Central memory CD4-positive, alpha-beta T cell (primary cell): Measurements from ENCODE around the gene WDR36.

Source experiments
- DNase-seq: peaks from one replicate; pipeline ENCODE4 v3.0.0; 2022

The WDR36 gene

GRCh38 chr5:111106320-111106948 is 14.3 kb downstream of the WDR36 start:
- no peak for DNase-seq

GRCh38 chr5:111107371-111107770 is 15.2 kb downstream of the WDR36 start:
- no peak for DNase-seq

GRCh38 chr5:111111956-111112355 is 19.8 kb downstream of the WDR36 start:
- DNase-seq, result no peak

DNA sequence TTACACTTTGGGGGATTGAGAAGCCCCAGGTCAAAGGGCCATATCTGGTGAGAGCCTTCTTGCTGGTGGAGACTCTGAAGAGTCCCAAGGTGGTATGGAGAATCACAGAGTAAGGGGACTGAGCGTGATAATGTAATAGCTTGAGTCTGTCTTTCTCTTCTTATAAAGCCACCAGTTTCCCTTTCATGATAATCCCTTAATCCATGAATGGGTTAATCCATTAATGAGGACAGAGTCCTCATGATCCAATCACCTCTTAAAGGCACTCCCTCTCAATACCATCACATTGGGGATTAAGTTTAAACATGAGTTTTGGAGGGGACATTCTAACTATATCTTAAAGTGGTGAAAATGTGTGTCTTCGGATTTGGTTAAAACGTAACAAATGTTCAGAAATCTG is 21.5 kb downstream of the WDR36 start:
- DNase-seq, result no peak

DNA sequence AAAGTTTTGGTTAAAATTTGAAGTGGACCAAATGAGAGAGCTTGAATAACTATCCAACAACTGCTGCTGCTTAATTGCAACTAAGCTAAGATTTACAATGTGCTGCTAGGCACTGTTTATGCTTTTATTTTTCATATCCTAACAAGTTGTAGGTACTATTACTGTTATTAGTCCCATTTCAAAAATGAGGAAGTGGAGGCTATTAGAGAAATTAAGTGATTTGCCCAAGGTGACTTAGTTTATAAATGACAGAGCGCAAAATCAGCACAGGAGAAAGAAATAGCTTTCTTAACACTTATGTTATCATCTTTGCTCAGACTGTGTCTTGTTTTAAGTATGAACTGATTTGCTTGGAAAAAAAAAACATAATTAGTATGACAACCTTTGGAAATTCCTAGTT is 23.1 kb downstream of the WDR36 start:
- no peak for DNase-seq

DNA sequence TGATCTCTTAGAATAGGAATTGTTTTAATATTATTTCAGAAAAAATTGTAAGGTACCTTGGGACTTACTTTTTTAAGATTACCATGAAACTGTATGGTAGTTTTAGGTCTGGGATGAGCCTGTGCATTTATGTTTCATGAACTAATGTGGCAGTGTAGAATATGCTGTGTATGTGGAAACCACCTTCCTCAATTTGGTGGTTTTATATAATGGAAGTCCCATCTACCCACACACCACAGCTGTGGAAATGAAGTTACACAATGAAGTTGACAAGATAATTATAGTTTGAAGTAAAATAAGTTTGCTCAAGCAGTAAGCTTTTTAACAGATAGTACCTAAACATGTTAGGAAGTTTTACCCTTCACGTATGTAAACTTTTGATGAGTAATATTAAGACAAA is 24.4 kb downstream of the WDR36 start:
- DNase-seq, result no peak

- DNase-seq, result no peak
Measured at GRCh38 chr5:111117136-111117535, 25.0 kb downstream of the WDR36 start.

GRCh38 chr5:111119221-111119620 is 27.1 kb downstream of the WDR36 start:
- DNase-seq, result no peak

- no peak for DNase-seq
Measured at GRCh38 chr5:111119856-111120255, 27.7 kb downstream of the WDR36 start.

GRCh38 chr5:111120911-111121310 is 28.8 kb downstream of the WDR36 start:
- DNase-seq, result no peak

DNA sequence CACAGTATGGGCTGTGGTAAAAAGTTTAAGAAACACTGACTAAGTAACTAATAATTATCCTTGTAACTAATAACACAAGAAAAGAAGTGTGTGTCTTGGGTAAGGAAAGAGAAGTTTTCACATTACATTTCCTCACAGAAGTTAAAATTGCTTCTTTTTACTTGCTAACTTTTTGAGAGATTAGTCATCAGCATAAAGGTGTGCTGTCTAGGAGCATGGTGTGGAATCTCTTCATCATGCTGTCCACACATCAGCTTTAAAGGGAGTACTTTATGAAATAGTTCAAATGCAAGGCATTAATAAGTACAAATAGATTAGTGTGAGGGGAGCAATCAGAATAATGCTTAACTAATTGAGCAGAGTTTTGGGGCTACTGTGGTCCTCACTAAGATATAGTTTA is 29.8 kb downstream of the WDR36 start:
- no peak for DNase-seq

DNA sequence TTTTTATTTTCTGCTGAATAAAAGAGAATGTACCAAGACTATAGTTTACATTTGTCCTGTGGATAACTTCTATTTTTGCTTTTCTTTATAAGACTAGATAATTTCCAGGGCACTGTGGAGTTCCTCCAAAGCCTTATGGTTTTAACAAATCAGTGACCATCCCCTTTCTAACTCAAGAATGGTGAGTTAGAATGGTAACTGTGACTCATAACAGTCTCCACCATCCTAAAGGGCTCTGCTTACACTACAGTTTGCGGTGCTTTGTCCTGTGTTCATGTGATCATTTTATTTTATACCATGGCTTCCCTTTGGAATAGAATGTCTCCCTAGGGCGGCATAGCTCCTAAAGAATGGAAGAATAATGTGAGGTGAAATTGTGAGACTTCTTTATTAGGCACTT is 30.2 kb downstream of the WDR36 start:
- DNase-seq, result no peak

GRCh38 chr5:111124793-111125192 is 32.6 kb downstream of the WDR36 start:
- no peak for DNase-seq

DNA sequence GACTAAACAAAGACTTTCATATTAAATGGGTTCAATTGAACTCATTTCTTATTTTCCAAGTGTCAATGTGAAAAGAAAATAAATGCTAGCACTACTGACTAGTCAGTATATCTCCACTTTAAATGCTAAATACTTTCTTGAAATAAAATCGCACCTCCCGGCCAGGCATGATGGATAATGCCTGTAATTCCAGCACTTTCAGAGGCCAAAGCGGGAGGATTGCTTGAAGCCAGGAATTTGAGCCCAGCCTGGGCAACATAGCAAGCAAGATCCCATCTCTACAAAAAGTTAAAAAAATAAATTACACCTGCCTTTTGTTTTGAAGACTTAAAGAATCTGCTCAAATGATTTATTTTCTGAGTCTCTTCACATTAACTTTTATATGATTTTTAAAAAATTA is 34.7 kb downstream of the WDR36 start:
- no peak for DNase-seq

GRCh38 chr5:111127453-111128195 is 35.5 kb downstream of the WDR36 start:
- no peak for DNase-seq

DNA sequence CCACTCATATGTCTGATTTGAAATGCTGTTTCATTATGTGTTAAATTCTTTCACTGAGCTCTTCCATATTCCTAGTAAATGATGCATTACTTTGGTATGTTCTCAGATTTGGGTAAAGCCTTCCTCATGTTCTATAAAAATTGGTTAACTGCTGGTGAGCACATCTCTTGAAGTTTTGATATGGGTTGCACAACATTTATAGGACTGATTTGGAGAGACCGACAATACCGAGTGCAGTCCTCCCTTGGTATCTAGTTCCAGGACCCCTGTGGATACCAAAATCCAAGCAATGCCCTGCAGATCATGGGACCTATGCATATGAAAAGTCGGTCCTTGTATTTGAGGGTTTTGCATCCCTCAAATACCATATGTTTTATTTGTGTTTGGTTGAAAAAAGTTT is 37.8 kb downstream of the WDR36 start:
- DNase-seq, result no peak

DNA sequence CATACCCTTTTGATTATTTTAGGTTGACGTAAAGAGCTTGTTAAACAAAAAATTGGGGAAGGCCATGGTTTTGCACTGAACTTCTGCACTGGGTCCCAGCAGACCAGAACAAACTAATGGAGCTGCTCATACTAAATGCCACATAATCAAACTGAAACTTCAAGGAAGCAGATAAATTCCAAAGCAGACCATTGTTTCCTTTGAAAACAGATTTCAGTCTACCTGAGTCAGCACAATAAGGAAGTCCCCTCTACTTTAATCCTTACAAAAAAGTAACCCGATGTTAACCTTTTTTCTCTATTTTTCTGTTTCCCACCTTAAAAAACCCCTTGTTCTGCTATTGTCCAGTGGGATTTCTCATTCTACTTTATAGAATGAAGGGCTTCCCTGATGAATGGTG is 39.2 kb downstream of the WDR36 start:
- DNase-seq, result no peak

DNA sequence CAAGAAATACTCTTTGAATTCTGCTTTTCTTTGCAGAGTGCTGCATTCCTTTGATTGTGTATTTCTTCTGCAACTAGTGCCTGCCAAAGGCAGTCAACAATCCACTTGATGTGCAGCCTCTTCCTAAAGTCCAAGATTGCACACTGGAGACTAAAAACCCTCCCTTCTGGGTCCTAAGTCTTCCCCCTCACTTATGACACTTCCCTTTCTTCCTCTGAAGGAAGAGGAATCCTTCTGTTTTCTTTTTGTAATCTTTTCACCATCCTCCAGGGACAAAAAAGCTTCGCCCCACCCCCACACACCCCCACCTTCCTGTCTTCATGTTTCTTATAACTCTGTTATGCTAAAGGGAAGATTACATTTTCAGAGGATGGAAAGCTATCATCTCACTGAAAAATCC is 39.9 kb downstream of the WDR36 start:
- no peak for DNase-seq

DNA sequence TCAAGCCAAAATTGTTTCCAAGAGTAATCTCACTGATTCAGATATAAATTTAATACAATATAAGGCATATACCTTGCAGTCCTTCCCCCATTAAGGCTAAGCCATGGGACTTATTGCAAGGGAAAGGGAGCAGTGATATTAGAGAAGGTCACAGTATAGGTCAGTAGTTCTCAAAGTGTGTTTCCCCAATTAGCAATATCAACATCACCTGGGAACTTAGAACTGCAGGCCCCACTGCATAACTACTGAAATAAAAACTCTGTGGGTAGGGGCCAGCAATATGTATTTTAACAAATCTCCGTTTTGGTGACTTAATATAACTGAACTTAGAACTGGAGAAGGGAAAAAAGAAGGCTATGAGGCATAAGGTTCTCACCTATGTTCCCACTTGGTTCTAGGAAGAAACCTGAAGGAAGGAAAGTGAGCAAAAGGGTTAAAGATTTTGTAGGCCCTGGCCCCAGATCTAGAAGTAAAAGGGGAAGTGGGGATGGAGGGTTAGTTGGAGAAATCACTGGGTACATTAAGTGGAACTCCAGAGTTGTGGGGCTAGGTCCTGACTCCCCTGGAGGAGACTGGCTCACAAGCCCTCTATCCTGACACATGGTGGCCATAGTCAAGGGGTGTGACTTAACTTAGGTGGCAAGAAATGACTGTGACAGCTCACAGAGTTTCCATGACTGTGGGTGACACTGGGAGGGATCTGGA is 40.7 kb downstream of the WDR36 start:
- DNase-seq, result no peak

- DNase-seq, result no peak
Measured at GRCh38 chr5:111133436-111133751, 41.2 kb downstream of the WDR36 start.

DNA sequence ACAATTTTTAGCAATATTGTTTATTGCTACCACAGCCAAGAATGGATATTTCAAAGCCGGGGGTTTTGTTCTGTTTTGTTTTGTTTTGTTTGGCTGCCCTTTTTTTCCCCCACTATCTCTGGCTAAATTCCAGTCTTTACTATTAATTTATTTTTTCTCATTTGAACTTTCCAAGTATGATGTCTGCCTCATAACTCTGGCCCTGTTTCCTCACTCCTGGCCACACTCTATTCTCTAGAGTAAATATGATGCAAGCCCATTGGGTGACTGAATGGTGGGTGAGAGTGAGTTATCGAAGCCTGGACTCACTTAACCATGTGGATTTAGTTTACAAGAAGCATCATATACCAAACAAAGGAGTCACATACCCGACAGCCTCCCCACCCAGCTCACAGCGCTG is 41.9 kb downstream of the WDR36 start:
- no peak for DNase-seq

DNA sequence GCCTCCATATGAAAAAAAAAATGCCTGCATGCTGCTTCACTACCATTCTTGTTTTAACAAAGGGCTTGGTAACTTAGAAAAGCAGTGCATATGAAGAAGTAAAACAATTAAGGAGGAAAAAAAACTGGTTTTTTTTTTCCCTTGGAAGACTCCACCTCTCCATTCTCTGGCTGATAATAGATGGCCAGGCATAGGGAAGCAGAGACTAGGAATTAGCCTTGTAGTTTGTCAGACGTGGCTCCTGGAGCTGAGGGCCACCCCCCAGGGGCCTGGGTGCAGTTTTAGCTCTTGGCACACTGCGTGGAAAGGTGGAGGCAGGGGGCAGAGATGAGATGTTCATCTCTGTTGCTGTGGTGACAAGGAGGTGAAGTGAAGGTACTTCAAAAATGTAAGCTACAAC is 42.7 kb downstream of the WDR36 start:
- no peak for DNase-seq

GRCh38 chr5:111135363-111135762 is 43.2 kb downstream of the WDR36 start:
- no peak for DNase-seq

- DNase-seq, result no peak
Measured at GRCh38 chr5:111135946-111136345, 43.8 kb downstream of the WDR36 start.
